Parathyroid adenoma (tissue), 2 donors: ENCODE measurements around the gene BCL2A1.

Experiments
- H2AFZ ChIP-seq: fragments of 300-600 bp; sonication (generic); one replicate; pipeline ENCODE4 v1.7.0; 2017; ENCODE audit warnings: antibody characterized with exemption, mild to moderate bottlenecking
- H3K27ac ChIP-seq: fragments of 300-600 bp; sonication (generic); one replicate; pipeline ENCODE4 v1.7.0; 2017
- H3K27me3 ChIP-seq: fragments of 300-600 bp; sonication (generic); one replicate; pipeline ENCODE4 v1.7.0; 2017; ENCODE audit warnings: low read length; ENCODE audit not compliant: control insufficient read depth, insufficient read depth
- H3K36me3 ChIP-seq: fragments of 300-600 bp; sonication (generic); one replicate; pipeline ENCODE4 v1.7.0; 2017; ENCODE audit warnings: low read length; ENCODE audit not compliant: control insufficient read depth, insufficient read depth
- H3K4me1 ChIP-seq: fragments of 300-600 bp; sonication (generic); one replicate; pipeline ENCODE4 v1.7.0; 2017; ENCODE audit warnings: control low read depth
- H3K4me2 ChIP-seq: fragments of 300-600 bp; sonication (generic); one replicate; pipeline ENCODE4 v1.7.0; 2017; ENCODE audit warnings: low read length
- H3K4me3 ChIP-seq: fragments of 300-600 bp; sonication (generic); one replicate; pipeline ENCODE4 v1.7.0; 2017; ENCODE audit warnings: low read depth, low read length
- H3K79me2 ChIP-seq: fragments of 300-600 bp; sonication (generic); one replicate; pipeline ENCODE4 v1.7.0; 2017; ENCODE audit warnings: control low read depth
- H3K9ac ChIP-seq: fragments of 300-600 bp; sonication (generic); one replicate; pipeline ENCODE4 v1.7.0; 2017; ENCODE audit warnings: mild to moderate bottlenecking
- H3K9me3 ChIP-seq: fragments of 300-600 bp; sonication (generic); one replicate; pipeline ENCODE4 v1.7.0; 2017; ENCODE audit warnings: low read length; ENCODE audit not compliant: control insufficient read depth
- CTCF ChIP-seq: fragments of 300-600 bp; sonication (generic); IDR thresholded peaks from one replicate; pipeline ENCODE4 v1.7.0; 2017; ENCODE audit warnings: antibody characterized with exemption, mild to moderate bottlenecking
- donor health status: primary hyperparathyroidism.

Gene BCL2A1

GRCh38 chr15:79947009-79947408, 24.0 kb downstream of the BCL2A1 start:
- H3K9me3 ChIP-seq, result no peaks in the 10 kb centered on the region
- H3K4me3 ChIP-seq, result no peak overlapping the region
- no peaks in the 10 kb centered on the region for H3K36me3 ChIP-seq
- no peaks in the 10 kb centered on the region for H3K79me2 ChIP-seq
- H3K4me1 ChIP-seq, result no peaks in the 10 kb centered on the region
- no peak overlapping the region for H3K4me2 ChIP-seq
- H3K27ac ChIP-seq, result no peak overlapping the region
- H3K9ac ChIP-seq, result no peak overlapping the region
- H2AFZ ChIP-seq, result no peak overlapping the region
- H3K27me3 ChIP-seq, result no peaks in the 10 kb centered on the region
- TF ChIP-seq CTCF, result no peak

- Histone ChIP-seq H3K27ac (no peak overlapping the region), H3K4me2 (no peak overlapping the region), H3K36me3 (no peaks in the 10 kb centered on the region), H2AFZ (no peak overlapping the region), H3K4me1 (no peaks in the 10 kb centered on the region), H3K9ac (no peak overlapping the region), H3K9me3 (no peaks in the 10 kb centered on the region), H3K4me3 (no peak overlapping the region), H3K79me2 (no peaks in the 10 kb centered on the region), H3K27me3 (no peaks in the 10 kb centered on the region)
- no peak for TF ChIP-seq CTCF
These were observed 26.4 kb downstream of the BCL2A1 start for GRCh38 chr15:79944622-79945021.

GRCh38 chr15:79943820-79944219, 27.2 kb downstream of the BCL2A1 start:
- Histone ChIP-seq H3K79me2 (no peaks in the 10 kb centered on the region), H2AFZ (no peak overlapping the region), H3K36me3 (no peaks in the 10 kb centered on the region), H3K9ac (no peak overlapping the region), H3K4me2 (no peak overlapping the region), H3K4me1 (no peaks in the 10 kb centered on the region), H3K4me3 (no peak overlapping the region), H3K27me3 (no peaks in the 10 kb centered on the region), H3K27ac (no peak overlapping the region), H3K9me3 (no peaks in the 10 kb centered on the region)
- no peak for TF ChIP-seq CTCF

GRCh38 chr15:79942741-79943481, 28.1 kb downstream of the BCL2A1 start:
- TF ChIP-seq CTCF, result no peak
- Histone ChIP-seq H3K27me3 (no peaks in the 10 kb centered on the region), H3K79me2 (no peaks in the 10 kb centered on the region), H3K4me3 (no peak overlapping the region), H3K9me3 (no peaks in the 10 kb centered on the region), H2AFZ (no peak overlapping the region), H3K36me3 (no peaks in the 10 kb centered on the region), H3K9ac (no peak overlapping the region), H3K4me2 (no peak overlapping the region), H3K27ac (no peak overlapping the region), H3K4me1 (no peaks in the 10 kb centered on the region)

GRCh38 chr15:79939399-79939798, 31.6 kb downstream of the BCL2A1 start:
- Histone ChIP-seq H3K27me3 (no peaks in the 10 kb centered on the region), H3K4me3 (no peak overlapping the region), H3K27ac (no peak overlapping the region), H3K79me2 (no peaks in the 10 kb centered on the region), H2AFZ (no peak overlapping the region), H3K4me1 (no peaks in the 10 kb centered on the region), H3K9me3 (no peaks in the 10 kb centered on the region), H3K36me3 (no peaks in the 10 kb centered on the region), H3K9ac (no peak overlapping the region), H3K4me2 (no peak overlapping the region)
- TF ChIP-seq CTCF, result no peak
